HG02588 (cell line): ENCODE results near the gene NUDT4.
"Not testable (repeated sequence)": the region's sequence is repeated elsewhere in the genome, so short reads cannot be mapped to it uniquely, and the experiment has no call there.

ENCODE experiments used
- ATAC-seq: cut with Tn5 transposase; IDR thresholded peaks from one replicate; pipeline ENCODE4 v1.9.1; 2021; ENCODE audit warnings: mild to moderate bottlenecking, moderate library complexity; ENCODE audit not compliant: unreplicated experiment

Gene NUDT4

GRCh38 chr12:93425736-93426411 is 48.1 kb downstream of the NUDT4 start:
- no peak for ATAC-seq

GRCh38 chr12:93426412-93426805 is 48.7 kb downstream of the NUDT4 start:
- no peak for ATAC-seq

- no peak for ATAC-seq
Measured at GRCh38 chr12:93427779-93428564, 50.2 kb downstream of the NUDT4 start.

- no peak for ATAC-seq
Measured at GRCh38 chr12:93429448-93429847, 51.7 kb downstream of the NUDT4 start.

GRCh38 chr12:93429852-93430251 is 52.1 kb downstream of the NUDT4 start:
- no peak for ATAC-seq

GRCh38 chr12:93430280-93430679 is 52.6 kb downstream of the NUDT4 start:
- ATAC-seq, result no peak

- ATAC-seq, result not testable (repeated sequence)
Measured at GRCh38 chr12:93432031-93432430, 54.3 kb downstream of the NUDT4 start.

- no peak for ATAC-seq
Measured at GRCh38 chr12:93434256-93434865, 56.6 kb downstream of the NUDT4 start.

GRCh38 chr12:93438266-93439050 is 60.7 kb downstream of the NUDT4 start:
- no peak for ATAC-seq

- no peak for ATAC-seq
Measured at GRCh38 chr12:93440043-93440835, 62.5 kb downstream of the NUDT4 start.

GRCh38 chr12:93441081-93441616 is 63.4 kb downstream of the NUDT4 start:
- peak; percentile 7 for ATAC-seq

GRCh38 chr12:93441617-93442410 is 64.1 kb downstream of the NUDT4 start, which contains the start of gene UBE2N:
Gene UBE2N (minus strand): TSS chr12:93441947. CDS start chr12:93441884, 63 bp downstream.
- peak; percentile 79 for ATAC-seq

GRCh38 chr12:93442411-93443340 is 65.0 kb downstream of the NUDT4 start:
- ATAC-seq, result no peak

- no peak for ATAC-seq
Measured at GRCh38 chr12:93443576-93443975, 65.9 kb downstream of the NUDT4 start.

- ATAC-seq, result no peak
Measured at GRCh38 chr12:93447555-93448290, 70.0 kb downstream of the NUDT4 start.

GRCh38 chr12:93448796-93449195 is 71.1 kb downstream of the NUDT4 start:
- ATAC-seq, result no peak

- ATAC-seq, result peak; percentile 86
Measured at GRCh38 chr12:93449277-93449676, 71.6 kb downstream of the NUDT4 start.
